Embryonic facial prominence (tissue), 1 donor: ENCODE results near the gene BLACAT1.

Source experiments
- DNase-seq: peaks from one replicate; pipeline ENCODE4 v3.0.0-alpha.2; 2016; ENCODE audit errors: extremely low spot score

The BLACAT1 gene

GRCh38 chr1:205455581-205456382 lies at the start of gene BLACAT1:
Gene BLACAT1 (minus strand): TSS chr1:205456045.
- DNase-seq: no peak

DNA sequence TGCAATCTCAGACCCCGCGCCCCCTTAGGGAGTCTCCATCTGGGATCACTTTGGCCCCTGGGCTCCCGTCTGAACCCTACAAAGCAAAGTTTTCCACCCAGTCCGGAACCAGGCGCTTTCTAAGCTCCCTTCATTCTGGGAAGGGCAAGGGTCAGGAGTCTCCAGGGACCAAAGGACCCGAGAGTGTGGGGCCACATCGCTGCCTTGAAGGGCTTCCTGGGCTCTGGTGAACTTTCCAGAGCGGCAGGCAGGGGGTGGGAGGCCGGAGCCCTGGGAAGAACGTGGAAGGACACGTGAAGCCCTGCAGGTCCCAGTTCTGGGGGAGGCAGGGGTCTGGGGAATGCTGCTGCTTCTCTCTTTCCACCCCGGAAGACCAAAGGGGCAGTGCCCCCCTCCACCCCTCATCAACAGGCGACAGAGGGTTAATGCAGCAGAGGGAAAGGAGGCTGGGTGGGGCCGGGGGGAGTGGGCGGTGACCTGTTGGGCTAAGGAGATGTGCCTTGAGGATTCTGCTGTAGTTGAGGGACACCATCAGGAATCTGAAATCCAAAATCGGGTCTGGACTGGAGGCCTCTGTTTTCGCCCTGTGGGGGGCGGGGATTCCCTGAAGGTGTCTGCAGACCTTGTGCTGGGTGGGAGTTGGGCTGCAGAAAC lies 49.4 kb upstream of the BLACAT1 start:
- DNase-seq: no peak

- no peak for DNase-seq
These were observed 48.6 kb upstream of the BLACAT1 start, which contains the start of gene CDK18 for GRCh38 chr1:205504311-205505075. Gene CDK18 (plus strand): TSS chr1:205504669. CDS start chr1:205523168, 18,499 bp downstream.

DNA sequence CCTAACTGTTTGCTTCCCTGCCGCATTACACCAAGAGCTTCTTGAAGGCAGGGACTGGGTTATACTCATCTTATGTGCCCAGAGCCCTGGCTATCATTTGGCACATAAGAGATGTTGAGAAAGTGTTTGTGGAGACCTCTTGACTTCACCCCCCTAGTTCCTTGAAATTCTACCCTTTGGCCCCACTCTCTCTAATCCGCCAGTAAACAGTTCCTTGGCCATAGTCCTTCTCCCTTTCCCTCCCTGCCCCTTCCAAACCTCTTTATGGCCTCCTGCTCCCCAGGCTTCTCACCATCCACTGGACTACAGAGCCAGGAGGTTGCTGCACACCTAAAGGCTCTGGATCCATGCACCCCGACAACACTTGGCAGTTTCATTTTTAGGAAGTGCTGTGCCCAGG lies 47.1 kb upstream of the BLACAT1 start:
- no peak for DNase-seq

DNA sequence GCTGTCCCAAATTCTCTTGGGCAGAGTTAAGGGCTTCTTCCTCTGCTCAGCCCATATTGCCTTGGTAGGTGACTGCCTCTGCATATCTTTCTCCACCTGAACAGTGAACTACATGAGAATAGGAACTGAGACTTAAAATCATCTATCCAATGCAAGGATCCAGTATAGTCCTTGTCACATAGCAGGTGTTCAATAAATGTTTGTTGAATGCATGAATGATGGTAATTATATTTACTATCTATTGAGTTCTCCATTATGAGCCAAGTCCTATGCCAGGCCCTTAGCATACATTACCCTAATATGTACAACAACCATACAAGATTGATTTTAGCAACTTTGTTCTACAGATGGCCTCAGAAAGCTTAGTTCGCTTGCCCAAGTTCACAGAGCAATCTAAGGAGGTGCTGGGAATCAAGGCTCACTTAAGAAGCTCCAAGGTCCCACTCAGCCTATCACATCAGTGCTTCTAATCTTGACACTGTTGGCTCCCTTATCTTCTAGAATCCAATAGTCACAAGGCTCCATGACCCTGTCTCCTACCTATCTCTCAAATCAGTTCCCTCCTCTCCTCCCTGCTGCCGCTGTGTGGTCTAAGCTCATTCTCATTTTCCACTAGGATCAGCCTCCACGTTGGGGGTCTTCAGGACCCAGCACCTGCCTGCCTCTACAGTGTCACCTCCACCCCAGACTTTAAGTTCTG lies 46.4 kb upstream of the BLACAT1 start:
- DNase-seq: no peak

DNA sequence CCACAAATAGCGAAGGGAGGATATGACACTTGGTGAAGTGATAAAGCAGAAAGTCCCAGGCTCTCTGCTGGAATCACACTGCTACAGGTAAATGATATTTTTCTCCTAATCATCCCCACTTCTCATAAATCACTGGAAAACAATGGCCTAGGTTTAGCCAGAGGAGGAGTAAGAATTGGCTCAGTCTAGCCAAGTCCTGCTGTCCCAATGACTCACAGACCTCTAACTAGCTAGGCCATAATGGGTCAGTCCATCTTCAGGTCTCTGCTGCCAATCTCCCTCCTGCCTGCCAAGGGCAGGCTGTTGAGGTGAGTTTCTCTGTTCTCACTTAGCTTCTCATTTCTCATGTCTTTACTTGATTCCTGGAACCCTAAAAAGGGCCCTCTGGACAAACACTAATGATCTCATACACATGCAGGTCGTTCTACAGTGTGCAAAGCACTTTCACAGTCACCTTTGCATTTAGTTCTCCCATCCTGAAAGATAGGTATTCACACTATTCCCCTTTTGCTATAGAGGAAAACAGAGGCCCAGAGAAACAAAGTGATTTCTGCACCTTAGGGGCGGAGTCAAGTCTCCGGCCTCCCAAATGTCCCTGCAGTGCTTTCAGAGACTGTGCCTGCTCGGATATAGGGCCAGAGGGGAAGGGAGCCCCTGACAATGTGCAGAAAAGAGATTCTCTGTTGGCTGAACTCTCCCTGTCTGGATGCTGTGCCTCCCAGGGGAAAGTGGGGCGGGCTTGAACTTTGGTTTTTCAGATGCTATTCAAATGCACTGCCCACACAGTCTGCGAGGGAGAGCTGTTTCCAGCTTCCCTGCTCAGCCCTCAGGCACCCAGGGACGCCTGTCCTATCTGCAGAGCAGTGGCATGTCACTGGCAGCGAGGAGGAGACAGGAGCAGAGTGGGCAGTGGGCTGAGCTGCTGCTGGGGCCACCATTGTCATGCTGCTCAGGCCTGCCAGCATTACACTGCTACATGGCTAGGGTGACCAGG lies 44.7 kb upstream of the BLACAT1 start:
- no peak for DNase-seq

- DNase-seq: no peak
These were observed 43.9 kb upstream of the BLACAT1 start for GRCh38 chr1:205499789-205500188.

DNA sequence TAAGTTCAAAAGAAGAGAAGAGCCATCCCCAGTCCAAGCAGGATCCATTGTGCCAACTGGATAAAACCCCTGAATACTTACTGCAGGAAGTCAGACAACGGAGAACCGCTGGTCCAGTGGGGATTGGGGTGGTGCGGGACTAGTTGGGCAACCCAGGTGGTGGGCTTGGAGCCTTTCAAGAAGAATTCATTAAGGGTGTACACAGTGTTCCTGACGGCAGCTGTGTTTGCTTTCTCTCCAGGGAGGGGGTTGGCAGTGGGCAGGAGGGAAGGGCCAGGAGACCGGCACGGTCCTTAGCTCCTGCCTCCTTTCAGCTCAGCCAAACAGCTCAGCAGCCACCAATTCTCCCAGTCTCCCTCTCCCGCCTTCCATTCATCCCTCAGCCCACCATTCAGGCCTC lies 41.5 kb upstream of the BLACAT1 start:
- DNase-seq: no peak

DNA sequence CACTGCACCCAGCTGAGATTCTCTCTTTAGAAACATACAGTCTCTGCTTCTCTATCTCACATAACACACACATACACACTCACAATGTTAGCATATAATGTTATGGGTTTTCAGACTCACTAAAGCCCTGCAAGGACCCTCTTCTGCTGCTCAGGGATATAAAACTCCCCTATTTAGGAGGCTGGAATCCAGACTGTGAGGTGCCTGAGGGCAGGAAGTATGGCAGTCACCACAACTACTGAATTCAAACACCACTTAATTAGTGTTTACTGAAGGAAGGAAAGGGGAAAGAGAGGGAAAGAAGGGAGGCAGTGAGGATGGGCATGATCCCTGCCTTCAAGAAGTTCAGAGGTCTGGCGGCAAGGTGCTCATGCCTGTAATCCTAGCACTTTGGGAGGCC lies 40.8 kb upstream of the BLACAT1 start:
- no peak for DNase-seq

GRCh38 chr1:205495237-205495823 lies 39.5 kb upstream of the BLACAT1 start:
- DNase-seq: no peak

DNA sequence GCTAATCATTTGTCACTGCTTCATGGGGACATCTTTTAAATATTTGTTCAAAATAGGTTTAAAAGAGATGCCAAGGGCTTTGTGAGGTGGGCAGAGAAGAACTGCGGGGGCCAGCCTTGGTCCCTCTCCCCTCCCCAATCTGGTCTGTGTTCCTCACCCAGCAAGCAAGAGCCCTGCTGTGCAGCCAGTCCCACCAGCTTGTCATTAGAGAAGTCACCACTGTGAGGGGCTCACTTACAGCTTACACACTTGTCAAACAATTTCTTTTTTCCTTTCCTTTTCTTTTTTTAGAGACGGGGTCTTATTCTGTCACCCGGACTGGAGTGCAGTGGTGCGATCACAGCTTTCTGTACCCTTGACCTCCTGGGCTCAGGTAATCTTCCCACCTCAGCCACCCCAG lies 38.3 kb upstream of the BLACAT1 start:
- DNase-seq: no peak

DNA sequence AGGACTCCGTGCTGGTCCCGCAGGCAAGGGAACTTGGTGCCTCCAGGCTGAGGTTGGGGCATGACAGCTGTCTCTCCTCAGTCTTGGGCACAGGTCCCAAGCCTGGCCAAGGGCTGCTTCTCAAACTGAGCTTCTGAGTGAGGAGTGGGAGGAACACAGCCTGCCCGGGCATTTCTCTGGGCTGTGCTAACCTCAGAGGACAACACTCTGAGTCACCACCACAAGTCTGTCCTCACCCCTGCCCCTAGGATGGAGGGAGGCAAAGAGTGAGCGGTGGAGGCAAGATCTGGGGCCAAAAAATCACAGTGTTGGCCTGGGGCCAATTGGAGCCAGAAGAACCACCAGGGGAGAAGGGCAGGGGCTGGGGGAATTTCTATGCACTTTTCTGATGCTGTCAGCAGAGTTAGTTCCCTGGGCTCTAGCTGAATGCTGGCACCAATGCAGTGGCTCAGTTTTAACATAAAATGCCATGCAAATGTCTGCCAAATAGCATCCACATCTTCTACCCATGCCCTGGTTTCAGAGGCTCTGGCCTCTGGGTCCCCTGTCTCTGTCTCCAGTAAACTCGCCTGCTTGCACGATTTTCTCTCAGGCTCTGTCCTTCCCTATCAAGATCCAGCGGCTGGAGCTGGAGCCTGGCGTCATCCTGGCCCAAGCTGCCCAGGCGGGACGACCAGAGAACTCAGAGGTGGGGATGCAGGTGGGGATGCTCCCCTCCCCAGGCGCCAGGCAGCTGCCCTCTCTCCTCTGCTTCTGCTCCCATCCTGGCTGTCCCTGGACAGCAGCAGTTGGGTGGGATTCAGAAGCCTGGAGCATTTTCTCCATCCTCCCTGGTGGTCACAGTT lies 37.6 kb upstream of the BLACAT1 start:
- DNase-seq: no peak

DNA sequence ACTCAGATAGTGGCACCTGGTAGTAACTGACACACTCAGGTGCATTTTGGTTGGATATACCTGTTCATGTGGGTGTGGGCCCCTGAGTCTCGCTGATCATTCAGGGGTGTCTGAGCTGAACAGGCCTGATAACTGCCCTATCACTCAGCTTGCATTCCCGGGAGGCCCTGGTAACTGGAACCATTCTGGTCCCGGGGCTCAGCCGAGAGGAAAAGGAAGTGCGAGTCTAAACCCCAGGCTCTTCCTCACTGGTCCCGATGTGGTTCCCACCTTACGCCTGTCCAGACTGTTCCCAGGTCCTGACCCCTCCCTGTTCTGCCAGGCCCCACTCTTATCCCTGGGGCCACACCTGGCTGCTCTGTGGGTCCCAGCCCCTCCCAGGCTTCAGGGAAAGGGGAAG lies 36.9 kb upstream of the BLACAT1 start:
- DNase-seq: no peak

DNA sequence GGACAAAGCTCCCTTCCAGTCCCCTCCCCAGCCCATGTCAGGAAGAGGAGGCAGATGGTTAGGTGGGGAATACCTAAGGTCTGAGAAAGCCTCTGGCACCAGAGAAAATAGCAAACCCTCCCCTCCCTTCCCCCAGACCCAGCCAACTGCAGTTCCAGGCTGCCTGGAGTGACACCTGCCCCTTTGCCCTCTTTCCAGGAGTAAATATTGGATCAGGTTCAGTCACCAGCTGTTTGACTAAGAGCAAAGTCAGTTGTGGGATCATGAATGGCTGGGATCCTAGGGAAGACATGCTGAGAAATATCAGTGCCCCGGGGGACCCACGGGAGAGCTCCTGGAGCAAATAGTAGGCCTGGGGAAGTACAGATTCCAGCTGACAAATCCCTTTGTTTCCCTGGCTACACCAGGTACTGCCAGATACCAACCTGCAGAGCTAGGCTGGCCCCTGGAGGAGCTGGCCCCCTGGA lies 36.4 kb upstream of the BLACAT1 start:
- DNase-seq: no peak

GRCh38 chr1:205491794-205492193 lies 35.9 kb upstream of the BLACAT1 start:
- DNase-seq: no peak

DNA sequence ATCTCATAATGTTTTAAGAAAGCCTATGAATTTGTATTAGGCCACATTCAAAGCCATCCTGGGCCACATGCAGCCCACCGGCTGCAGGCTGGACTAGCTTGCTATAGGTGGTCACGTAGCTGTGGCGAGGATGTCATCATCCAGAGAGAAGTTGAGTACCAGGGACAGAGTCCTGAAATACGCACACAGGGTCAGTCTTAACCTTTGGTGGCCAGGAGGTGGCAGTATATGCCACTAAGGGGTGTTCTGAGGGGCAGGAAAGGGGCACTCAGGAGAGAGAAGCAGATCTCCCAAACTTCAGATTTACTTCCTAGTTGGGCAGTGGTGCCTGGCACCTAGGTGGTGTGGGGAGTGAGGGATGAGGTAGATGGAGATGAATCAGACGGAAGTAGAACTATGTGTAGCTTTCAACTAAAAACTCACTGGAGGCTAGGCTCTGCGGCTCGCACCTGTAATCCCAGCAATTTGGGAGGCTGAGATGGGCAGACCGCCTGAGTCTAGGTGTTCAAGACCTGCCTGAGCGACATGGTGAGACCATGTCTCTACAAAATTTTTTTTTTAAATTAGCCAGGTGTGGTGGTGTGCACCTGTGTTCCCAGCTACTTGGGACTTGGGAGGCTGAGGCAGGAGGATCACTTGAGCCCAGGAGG lies 32.4 kb upstream of the BLACAT1 start:
- DNase-seq: no peak

- DNase-seq: no peak
These were observed 30.4 kb upstream of the BLACAT1 start for GRCh38 chr1:205486258-205486657.
